ENCODE results near the gene SMKR1.
"Not testable (repeated sequence)": the region's sequence is repeated elsewhere in the genome, so short reads cannot be mapped to it uniquely, and the experiment has no call there.

GRCh38 chr7:129475931-129476330, 26.4 kb upstream of the SMKR1 start:
- not testable (repeated sequence) for TF ChIP-seq CTCF (IDR thresholded peaks at IDR 0.05 in 8 of 11, conservative IDR thresholded peaks at IDR 0.05 in 3 of 11); POLR2AphosphoS5 (IDR thresholded peaks at IDR 0.05)

All from spleen (tissue), 7 donors.